ENCODE data around the gene DLST. TPM values are rescaled to one million over a fixed set of nuclear protein-coding genes. Genes with fewer than 3 reads are reported as not detected.
A peak's percentile ranks its signal among the peaks of the same experiment; 100 is the strongest.

Gene DLST
- total RNA-seq, 1 donor from 2014 or later: 101 TPM

GRCh38 chr14:74893614-74894091, 11.9 kb downstream of the DLST start:
- TF ChIP-seq CTCF (IDR thresholded peaks at IDR 0.05): no peak
- Mint-ChIP-seq H3K27ac (ENCODE audit: unreplicated experiment) (no peak overlapping the region), H3K27me3 (ENCODE audit: unreplicated experiment) (no peaks in the 10 kb centered on the region), H3K9me3 (ENCODE audit: unreplicated experiment) (no peaks in the 10 kb centered on the region), H3K4me3 (ENCODE audit: unreplicated experiment) (no peak overlapping the region), H3K4me1 (ENCODE audit: unreplicated experiment) (peaks cover 6% of the 10 kb centered on the region), H3K36me3 (ENCODE audit: unreplicated experiment) (peaks cover 58% of the 10 kb centered on the region)
- DNase-seq (ENCODE audit: extremely low spot score, unreplicated experiment): no peak

- Mint-ChIP-seq H3K27me3 (ENCODE audit: unreplicated experiment) (no peaks in the 10 kb centered on the region), H3K27ac (ENCODE audit: unreplicated experiment) (peak overlapping the region; percentile 1), H3K9me3 (ENCODE audit: unreplicated experiment) (no peaks in the 10 kb centered on the region), H3K4me3 (ENCODE audit: unreplicated experiment) (no peak overlapping the region), H3K4me1 (ENCODE audit: unreplicated experiment) (peaks cover 6% of the 10 kb centered on the region), H3K36me3 (ENCODE audit: unreplicated experiment) (peaks cover 62% of the 10 kb centered on the region)
- TF ChIP-seq CTCF (IDR thresholded peaks at IDR 0.05): no peak
- no peak for DNase-seq (ENCODE audit: extremely low spot score, unreplicated experiment)
These were observed 14.7 kb downstream of the DLST start for GRCh38 chr14:74896400-74896799.

GRCh38 chr14:74897642-74898041, 15.9 kb downstream of the DLST start:
- Mint-ChIP-seq H3K9me3 (ENCODE audit: unreplicated experiment) (no peaks in the 10 kb centered on the region), H3K36me3 (ENCODE audit: unreplicated experiment) (peaks cover 70% of the 10 kb centered on the region), H3K4me3 (ENCODE audit: unreplicated experiment) (no peak overlapping the region), H3K4me1 (ENCODE audit: unreplicated experiment) (no peaks in the 10 kb centered on the region), H3K27ac (ENCODE audit: unreplicated experiment) (no peak overlapping the region), H3K27me3 (ENCODE audit: unreplicated experiment) (no peaks in the 10 kb centered on the region)
- no peak for DNase-seq (ENCODE audit: extremely low spot score, unreplicated experiment)
- TF ChIP-seq CTCF (IDR thresholded peaks at IDR 0.05): no peak

GRCh38 chr14:74898083-74898482, 16.4 kb downstream of the DLST start:
- H3K9me3 Mint-ChIP-seq (ENCODE audit: unreplicated experiment): no peaks in the 10 kb centered on the region
- TF ChIP-seq CTCF (IDR thresholded peaks at IDR 0.05): no peak
- H3K4me1 Mint-ChIP-seq (ENCODE audit: unreplicated experiment): no peaks in the 10 kb centered on the region
- H3K4me3 Mint-ChIP-seq (ENCODE audit: unreplicated experiment): no peak overlapping the region
- no peaks in the 10 kb centered on the region for H3K27me3 Mint-ChIP-seq (ENCODE audit: unreplicated experiment)
- DNase-seq (ENCODE audit: extremely low spot score, unreplicated experiment): no peak
- H3K36me3 Mint-ChIP-seq (ENCODE audit: unreplicated experiment): peaks cover 75% of the 10 kb centered on the region
- no peak overlapping the region for H3K27ac Mint-ChIP-seq (ENCODE audit: unreplicated experiment)

GRCh38 chr14:74898694-74899093, 17.0 kb downstream of the DLST start:
- Mint-ChIP-seq H3K27ac (ENCODE audit: unreplicated experiment) (no peak overlapping the region), H3K27me3 (ENCODE audit: unreplicated experiment) (no peaks in the 10 kb centered on the region), H3K36me3 (ENCODE audit: unreplicated experiment) (peaks cover 75% of the 10 kb centered on the region), H3K9me3 (ENCODE audit: unreplicated experiment) (no peaks in the 10 kb centered on the region), H3K4me1 (ENCODE audit: unreplicated experiment) (no peaks in the 10 kb centered on the region), H3K4me3 (ENCODE audit: unreplicated experiment) (no peak overlapping the region)
- DNase-seq (ENCODE audit: extremely low spot score, unreplicated experiment): no peak
- no peak for TF ChIP-seq CTCF (IDR thresholded peaks at IDR 0.05)
